ENCODE results near the gene ORC1. TPM values are rescaled to one million over a fixed set of nuclear protein-coding genes. Genes with fewer than 3 reads are reported as not detected.

ORC1 gene
- total RNA-seq, 1 experiment from 2014 or later, result 25.6 TPM

DNA sequence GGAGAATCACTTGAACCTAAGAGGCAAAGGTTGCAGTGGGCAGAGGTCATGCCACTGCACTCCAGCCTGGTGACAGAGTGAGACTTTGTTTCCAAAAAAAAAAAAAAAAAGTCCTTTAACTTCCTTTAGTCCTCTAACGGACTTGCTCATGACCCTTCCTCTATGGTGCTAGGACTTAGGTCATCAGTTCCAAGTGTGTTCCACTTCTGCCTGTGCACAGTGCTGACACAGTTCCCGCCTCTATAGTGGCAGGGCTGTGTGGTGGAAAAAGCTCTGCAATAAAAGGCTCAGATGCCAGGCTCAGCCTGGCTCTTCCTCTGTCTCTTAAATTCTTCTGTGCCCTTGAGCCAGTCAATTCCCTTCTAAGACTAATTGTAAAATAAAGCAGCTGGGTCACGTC lies 60.2 kb downstream of the ORC1 start:
- no peak overlapping the region for H3K4me2 ChIP-seq (ENCODE audit: low read length)
- RAD21 ChIA-PET (ENCODE audit: low non-redundant PET in 1 of 2, low total read pairs in 2 of 2, uncharacterized antibody in 2 of 2, unreplicated experiment in 2 of 2), result no interaction called here
- no peaks in the 10 kb centered on the region for H3K9me3 ChIP-seq (ENCODE audit: control insufficient read depth in 1 of 2, insufficient read depth in 1 of 2, low read depth in 1 of 2, low read length in 2 of 2)
- POLR2A ChIA-PET, result no interaction called here
- TF ChIP-seq TCF7L2 (IDR thresholded peaks at IDR 0.05; ENCODE audit: borderline replicate concordance, extremely low read depth, insufficient read depth, insufficient read length), result no peak
- no peaks in the 10 kb centered on the region for H3K27me3 ChIP-seq (ENCODE audit: insufficient read depth, low read length)
- no peaks in the 10 kb centered on the region for H3K9me2 ChIP-seq (ENCODE audit: insufficient read depth)
- no peak overlapping the region for H3K27ac ChIP-seq (ENCODE audit: low read depth, low read length)
- no peaks in the 10 kb centered on the region for H3K79me2 ChIP-seq (ENCODE audit: insufficient read depth, low read length)
- no peak overlapping the region for H3K4me3 ChIP-seq (replicated peaks in 1 of 2; ENCODE audit: low read depth in 1 of 2, low read length in 2 of 2)
- no peak for ATAC-seq
- no peaks in the 10 kb centered on the region; a peak in 1 of 4 replicates for H3K36me3 ChIP-seq (ENCODE audit: control insufficient read depth in 1 of 2, insufficient read depth in 2 of 2, low read length in 2 of 2)
- CTCF ChIA-PET, result no interaction called here
- DNase-seq (ENCODE audit: low read depth, low spot score), result no peak
- no peak overlapping the region for H2AFZ ChIP-seq (ENCODE audit: low read depth, low read length, poor library complexity, severe bottlenecking)
- H3K9ac ChIP-seq (ENCODE audit: low read length), result no peak overlapping the region
- intact Hi-C loops (cut with micrococcal nuclease), result loop anchor here (10.0 kb wide), 1 partner anchor 449 kb away; no protein-coding TSS in a partner anchor
- BruUV-seq (replicated peaks), result no TSS peak
- no peaks in the 10 kb centered on the region for H4K20me1 ChIP-seq (ENCODE audit: insufficient read depth)
- no peaks in the 10 kb centered on the region for H3K4me1 ChIP-seq (ENCODE audit: control insufficient read depth in 1 of 2, insufficient read depth in 2 of 2, low read length in 2 of 2)

DNA sequence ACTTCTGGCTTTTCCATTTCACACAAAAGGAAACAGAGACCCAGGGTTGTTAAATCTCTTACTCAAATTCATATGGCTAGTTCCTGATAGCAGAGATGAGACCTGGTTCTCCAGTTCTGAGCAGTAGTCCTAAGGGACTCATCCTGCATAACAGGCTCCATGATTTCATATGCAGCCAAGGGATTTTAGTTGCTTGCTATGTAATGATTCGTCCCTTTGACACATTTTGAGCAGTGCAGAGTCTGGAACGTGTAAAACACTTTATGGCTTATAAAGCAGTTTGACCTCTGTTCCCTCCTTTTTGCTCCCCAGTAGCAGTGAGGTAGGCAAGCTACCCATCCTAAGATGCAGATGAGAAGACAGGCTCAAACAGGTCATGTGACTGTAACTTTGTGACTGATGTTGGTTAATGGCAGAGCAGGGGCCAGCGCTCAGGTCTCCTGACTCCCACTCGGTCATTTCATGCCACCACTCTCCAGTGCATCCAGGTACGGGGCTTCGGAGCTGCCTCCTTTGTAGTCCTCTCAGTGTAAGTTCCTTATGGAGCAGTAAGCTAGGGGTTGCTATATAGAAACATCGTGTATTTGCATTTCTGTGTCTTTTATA lies 62.5 kb downstream of the ORC1 start:
- H3K79me2 ChIP-seq (ENCODE audit: insufficient read depth, low read length), result no peaks in the 10 kb centered on the region
- H3K4me3 ChIP-seq (replicated peaks in 1 of 2; ENCODE audit: low read depth in 1 of 2, low read length in 2 of 2), result no peak overlapping the region
- TF ChIP-seq EZH2 (IDR thresholded peaks at IDR 0.05) (no peak), CBX3 (IDR thresholded peaks at IDR 0.05; ENCODE audit: low read depth) (no peak), SP1 (IDR thresholded peaks at IDR 0.05; ENCODE audit: low read depth) (no peak), RAD21 (IDR thresholded peaks at IDR 0.05; ENCODE audit: low read depth) (no peak), TCF7L2 (IDR thresholded peaks at IDR 0.05; ENCODE audit: borderline replicate concordance, extremely low read depth, insufficient read depth, insufficient read length) (no peak), POLR2AphosphoS5 (IDR thresholded peaks at IDR 0.05; ENCODE audit: low read depth, low read length) (no peak), ZFX (IDR thresholded peaks at IDR 0.05) (no peak), ATF3 (IDR thresholded peaks at IDR 0.05) (no peak), JUND (IDR thresholded peaks at IDR 0.05) (no peak), FOSL1 (IDR thresholded peaks at IDR 0.05; ENCODE audit: low read depth) (no peak), ZNF274 (IDR thresholded peaks at IDR 0.05; ENCODE audit: low read depth, low read length) (no peak), EZH2phosphoT487 (IDR thresholded peaks at IDR 0.05; ENCODE audit: borderline replicate concordance) (no peak)
- TF ChIP-seq, protein P1, sequence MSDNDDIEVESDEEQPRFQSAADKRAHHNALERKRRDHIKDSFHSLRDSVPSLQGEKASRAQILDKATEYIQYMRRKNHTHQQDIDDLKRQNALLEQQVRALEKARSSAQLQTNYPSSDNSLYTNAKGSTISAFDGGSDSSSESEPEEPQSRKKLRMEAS (IDR thresholded peaks at IDR 0.05), result no peak
- ChIA-PET CTCF (no interaction called here), RAD21 (ENCODE audit: low non-redundant PET in 1 of 2, low total read pairs in 2 of 2, uncharacterized antibody in 2 of 2, unreplicated experiment in 2 of 2) (no interaction called here), POLR2A (no interaction called here)
- intact Hi-C loops (cut with micrococcal nuclease), result loop anchor here (10.0 kb wide), 1 partner anchor 447 kb away; no protein-coding TSS in a partner anchor
- no peaks in the 10 kb centered on the region for H3K4me1 ChIP-seq (ENCODE audit: control insufficient read depth in 1 of 2, insufficient read depth in 2 of 2, low read length in 2 of 2)
- no peaks in the 10 kb centered on the region; a peak in 1 of 4 replicates for H3K36me3 ChIP-seq (ENCODE audit: control insufficient read depth in 1 of 2, insufficient read depth in 2 of 2, low read length in 2 of 2)
- H3K9me3 ChIP-seq (ENCODE audit: control insufficient read depth in 1 of 2, insufficient read depth in 1 of 2, low read depth in 1 of 2, low read length in 2 of 2), result no peaks in the 10 kb centered on the region
- DNase-seq (ENCODE audit: low read depth, low spot score), result no peak
- H3K9ac ChIP-seq (ENCODE audit: low read length), result no peak overlapping the region
- no peaks in the 10 kb centered on the region for H4K20me1 ChIP-seq (ENCODE audit: insufficient read depth)
- BruUV-seq (replicated peaks), result no TSS peak
- no peaks in the 10 kb centered on the region for H3K9me2 ChIP-seq (ENCODE audit: insufficient read depth)
- no peak overlapping the region for H2AFZ ChIP-seq (ENCODE audit: low read depth, low read length, poor library complexity, severe bottlenecking)
- H3K27ac ChIP-seq (ENCODE audit: low read depth, low read length), result no peak overlapping the region
- no peak overlapping the region for H3K4me2 ChIP-seq (ENCODE audit: low read length)
- no peaks in the 10 kb centered on the region for H3K27me3 ChIP-seq (ENCODE audit: insufficient read depth, low read length)
- no peak for ATAC-seq

All from HCT116 (cell line).